NB4 (cell line): ENCODE measurements around the gene KHNYN.

Source experiments
- MYC ChIP-seq: IDR thresholded peaks from 2 replicates; pipeline ENCODE4 v1.6.1; 2011; ENCODE audit warnings: low read depth, low read length
- POLR2A ChIP-seq: IDR thresholded peaks from 2 replicates; pipeline ENCODE4 v1.6.1; 2011; ENCODE audit warnings: mild to moderate bottlenecking; ENCODE audit not compliant: insufficient read length; ENCODE audit errors: extremely low read depth
- TF ChIP-seq, protein P1 (sequence below): IDR thresholded peaks from one replicate; pipeline ENCODE4 v1.5.1; 2012; ENCODE audit warnings: low read depth, low read length
- TF ChIP-seq, protein P2 (sequence below): IDR thresholded peaks from 2 replicates; pipeline ENCODE4 v1.6.1; 2011; ENCODE audit warnings: low read depth, low read length

DNA sequence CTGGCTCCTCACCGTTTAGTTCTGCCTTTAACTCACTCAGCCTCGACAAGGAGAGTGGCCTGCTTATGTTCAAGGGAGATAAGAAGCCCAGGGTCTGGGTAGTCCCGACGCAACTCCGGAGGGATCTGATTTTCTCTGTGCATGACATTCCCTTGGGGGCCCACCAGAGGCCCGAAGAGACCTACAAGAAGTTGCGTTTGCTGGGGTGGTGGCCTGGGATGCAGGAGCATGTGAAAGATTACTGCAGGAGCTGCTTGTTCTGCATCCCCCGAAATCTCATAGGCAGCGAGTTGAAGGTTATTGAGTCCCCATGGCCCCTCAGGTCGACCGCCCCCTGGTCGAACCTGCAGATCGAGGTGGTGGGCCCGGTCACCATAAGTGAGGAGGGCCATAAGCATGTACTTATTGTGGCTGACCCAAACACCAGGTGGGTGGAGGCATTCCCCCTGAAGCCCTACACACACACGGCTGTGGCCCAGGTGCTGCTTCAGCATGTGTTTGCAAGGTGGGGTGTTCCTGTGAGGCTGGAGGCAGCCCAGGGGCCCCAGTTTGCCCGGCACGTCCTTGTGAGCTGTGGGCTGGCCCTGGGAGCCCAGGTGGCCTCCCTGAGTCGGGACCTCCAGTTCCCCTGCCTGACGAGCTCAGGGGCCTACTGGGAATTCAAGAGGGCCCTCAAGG lies 13.4 kb upstream of the KHNYN start:
- TF ChIP-seq, protein P1, sequence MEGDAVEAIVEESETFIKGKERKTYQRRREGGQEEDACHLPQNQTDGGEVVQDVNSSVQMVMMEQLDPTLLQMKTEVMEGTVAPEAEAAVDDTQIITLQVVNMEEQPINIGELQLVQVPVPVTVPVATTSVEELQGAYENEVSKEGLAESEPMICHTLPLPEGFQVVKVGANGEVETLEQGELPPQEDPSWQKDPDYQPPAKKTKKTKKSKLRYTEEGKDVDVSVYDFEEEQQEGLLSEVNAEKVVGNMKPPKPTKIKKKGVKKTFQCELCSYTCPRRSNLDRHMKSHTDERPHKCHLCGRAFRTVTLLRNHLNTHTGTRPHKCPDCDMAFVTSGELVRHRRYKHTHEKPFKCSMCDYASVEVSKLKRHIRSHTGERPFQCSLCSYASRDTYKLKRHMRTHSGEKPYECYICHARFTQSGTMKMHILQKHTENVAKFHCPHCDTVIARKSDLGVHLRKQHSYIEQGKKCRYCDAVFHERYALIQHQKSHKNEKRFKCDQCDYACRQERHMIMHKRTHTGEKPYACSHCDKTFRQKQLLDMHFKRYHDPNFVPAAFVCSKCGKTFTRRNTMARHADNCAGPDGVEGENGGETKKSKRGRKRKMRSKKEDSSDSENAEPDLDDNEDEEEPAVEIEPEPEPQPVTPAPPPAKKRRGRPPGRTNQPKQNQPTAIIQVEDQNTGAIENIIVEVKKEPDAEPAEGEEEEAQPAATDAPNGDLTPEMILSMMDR, result no peak
- TF ChIP-seq POLR2A, result no peak
- TF ChIP-seq, protein P2, sequence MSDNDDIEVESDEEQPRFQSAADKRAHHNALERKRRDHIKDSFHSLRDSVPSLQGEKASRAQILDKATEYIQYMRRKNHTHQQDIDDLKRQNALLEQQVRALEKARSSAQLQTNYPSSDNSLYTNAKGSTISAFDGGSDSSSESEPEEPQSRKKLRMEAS, result no peak
- TF ChIP-seq MYC, result no peak
